Adrenal gland (tissue), 12 donors: ENCODE results near the gene RPS6KA5. TPM values are rescaled to one million over a fixed set of nuclear protein-coding genes. Genes with fewer than 3 reads are reported as not detected.
"Not testable (repeated sequence)": the region's sequence is repeated elsewhere in the genome, so short reads cannot be mapped to it uniquely, and the experiment has no call there.

Source experiments
- DNase-seq, 7 donors: peaks; one replicate each; pipeline ENCODE4 v3.0.0-alpha.2; 2019 to 2020
- H3K27ac ChIP-seq, 5 donors: fragments of 200-600 bp; sonication (generic) in 4 of 5; 1 replicate in 3 of 5; 2 replicates in 2 of 5; pipeline versions ENCODE4 v1.5.1 to v1.8.0; 2016 to 2020; ENCODE audit warnings: mild to moderate bottlenecking in 1 of 5
- H3K27me3 ChIP-seq: fragments of 200-600 bp; 2 replicates; pipeline ENCODE4 v1.8.0; 2021
- H3K36me3 ChIP-seq, 2 donors: fragments of 200-600 bp; replicated peaks in 1 of 2; 1 replicate in 1 of 2; 2 replicates in 1 of 2; pipeline versions ENCODE4 v1.5.1 to v1.8.0; 2018 to 2022
- H3K4me1 ChIP-seq, 2 donors: fragments of 200-600 bp; replicated peaks in 1 of 2; 1 replicate in 1 of 2; 2 replicates in 1 of 2; pipeline versions ENCODE4 v1.5.1 to v1.8.0; 2018 to 2021
- H3K4me3 ChIP-seq, 4 donors: fragments of 200-600 bp; sonication (generic) in 3 of 4; one replicate each; pipeline ENCODE4 v1.5.1; 2016 to 2018
- H3K9me3 ChIP-seq, 3 donors: fragments of 200-600 bp; sonication (generic) in 1 of 3; replicated peaks in 1 of 3; 1 replicate in 2 of 3; 2 replicates in 1 of 3; pipeline versions ENCODE4 v1.5.1 to v1.8.0; 2016 to 2021
- POLR2A ChIP-seq, 2 donors: fragments of 450-650 bp; IDR thresholded peaks; one replicate each; pipeline ENCODE4 v1.6.1; 2017; ENCODE audit warnings: antibody characterized with exemption in 2 of 2, mild to moderate bottlenecking in 2 of 2, moderate library complexity in 1 of 2
- WGBS, 4 donors: extraction: QIAGEN DNeasy Blood & Tissue Kit in 2 of 4; methylation state at CpG; one replicate each; pipeline versions ENCODE4 v1.1.5 to v1.1.7; 2013 to 2017; 5-methylcytosine and 5-hydroxymethylcytosine counted together
- intact Hi-C, 2 donors: fragments of 100-400 bp; cut with DNase I; formaldehyde crosslinking; loops; one replicate each; pipeline versions ENCODE4 v1.14.1 to v1.15.0; 2022 to 2023
- polyA plus RNA-seq, 3 donors: library from polyadenylated mRNA; stranded (reverse); fragments of 200-250 nt in 2 of 3; fragments of 350-450 nt in 1 of 3; fragmentation: Illumina TruSeq in 1 of 3; extraction: RNeasy Lipid Tissue Mini Kit (QIAGEN cat#74804) in 1 of 3; gene quantifications; one replicate each; pipeline ENCODE4 v1.2.3, GENCODE V29; 2013 to 2014
- total RNA-seq, 9 donors: library from RNA; depleted of rRNA in 4 of 9; stranded (reverse); fragments of >200 nt in 4 of 9; fragments of 120-200 nt in 1 of 9; fragmentation: NEBNext Ultra II Directional in 1 of 9; extraction: Animal tissue kit (Norgen Biotek cat#: 25700) in 1 of 9; gene quantifications; one replicate each; pipeline versions ENCODE4 v1.1.0 to v1.2.4, GENCODE V29; 2013 to 2023
- TF ChIP-seq, protein P1 (sequence below), 6 experiments: fragments of 450-650 bp in 4 of 6; fragments of 200-600 bp in 2 of 6; sonication (generic) in 1 of 6; IDR thresholded peaks; 1 replicate in 5 of 6; 2 replicates in 1 of 6; pipeline versions ENCODE4 v1.5.1 to v1.8.0; 2016 to 2021; ENCODE audit warnings: antibody characterized with exemption in 6 of 6, mild to moderate bottlenecking in 2 of 6, moderate library complexity in 1 of 6
- donor health status: healthy with polysubstance abuse.
- donor health status: Bipolar disorder and iron deficiency.
- donor health status: DM: yes; HTN: yes; CAD: no.
- donor health status: DM: no; HTN: no; CAD: no.
- donor health status: DM: no; HTN: no; CAD: no.
- donor health status: DM: yes; HTN: yes; CAD: no.

The RPS6KA5 gene
- total and polyA plus RNA-seq, 12 donors: 0.27 to 5.5 (median 1.8) TPM

DNA sequence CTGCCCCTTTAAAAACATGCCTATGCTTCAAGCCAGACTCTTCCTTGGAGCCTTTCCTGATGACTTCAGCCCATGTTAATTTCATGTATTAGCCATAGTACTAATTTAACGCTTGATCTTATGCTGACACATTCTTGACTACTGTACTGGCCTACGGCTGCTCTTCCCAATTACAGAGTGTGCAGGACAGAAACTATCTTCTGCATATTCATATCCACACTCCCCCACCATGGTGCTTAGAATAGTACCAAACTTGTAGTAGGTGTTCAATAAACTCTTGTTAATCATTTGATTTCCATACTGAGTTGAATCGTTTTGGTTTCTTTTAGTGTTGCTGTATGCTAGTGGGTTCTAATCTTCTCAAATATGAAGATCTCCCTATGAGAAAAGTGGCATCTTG, 31.6 kb upstream of the RPS6KA5 start:
- Histone ChIP-seq H3K27me3 (no peaks in the 10 kb centered on the region), H3K4me3 (no peak overlapping the region), H3K27ac (no peak overlapping the region), H3K9me3 (no peaks in the 10 kb centered on the region), H3K4me1 (no peaks in the 10 kb centered on the region), H3K36me3 (no peaks in the 10 kb centered on the region)
- TF ChIP-seq POLR2A (IDR thresholded peaks at IDR 0.05): no peak
- TF ChIP-seq, protein P1, sequence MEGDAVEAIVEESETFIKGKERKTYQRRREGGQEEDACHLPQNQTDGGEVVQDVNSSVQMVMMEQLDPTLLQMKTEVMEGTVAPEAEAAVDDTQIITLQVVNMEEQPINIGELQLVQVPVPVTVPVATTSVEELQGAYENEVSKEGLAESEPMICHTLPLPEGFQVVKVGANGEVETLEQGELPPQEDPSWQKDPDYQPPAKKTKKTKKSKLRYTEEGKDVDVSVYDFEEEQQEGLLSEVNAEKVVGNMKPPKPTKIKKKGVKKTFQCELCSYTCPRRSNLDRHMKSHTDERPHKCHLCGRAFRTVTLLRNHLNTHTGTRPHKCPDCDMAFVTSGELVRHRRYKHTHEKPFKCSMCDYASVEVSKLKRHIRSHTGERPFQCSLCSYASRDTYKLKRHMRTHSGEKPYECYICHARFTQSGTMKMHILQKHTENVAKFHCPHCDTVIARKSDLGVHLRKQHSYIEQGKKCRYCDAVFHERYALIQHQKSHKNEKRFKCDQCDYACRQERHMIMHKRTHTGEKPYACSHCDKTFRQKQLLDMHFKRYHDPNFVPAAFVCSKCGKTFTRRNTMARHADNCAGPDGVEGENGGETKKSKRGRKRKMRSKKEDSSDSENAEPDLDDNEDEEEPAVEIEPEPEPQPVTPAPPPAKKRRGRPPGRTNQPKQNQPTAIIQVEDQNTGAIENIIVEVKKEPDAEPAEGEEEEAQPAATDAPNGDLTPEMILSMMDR (IDR thresholded peaks at IDR 0.05): no peak
- DNase-seq: no peak
- intact Hi-C loops: no loop called here
- WGBS, 4 donors: 80 to 92% (median 89%) methylated on average over 3 of the region's 3 CpGs

DNA sequence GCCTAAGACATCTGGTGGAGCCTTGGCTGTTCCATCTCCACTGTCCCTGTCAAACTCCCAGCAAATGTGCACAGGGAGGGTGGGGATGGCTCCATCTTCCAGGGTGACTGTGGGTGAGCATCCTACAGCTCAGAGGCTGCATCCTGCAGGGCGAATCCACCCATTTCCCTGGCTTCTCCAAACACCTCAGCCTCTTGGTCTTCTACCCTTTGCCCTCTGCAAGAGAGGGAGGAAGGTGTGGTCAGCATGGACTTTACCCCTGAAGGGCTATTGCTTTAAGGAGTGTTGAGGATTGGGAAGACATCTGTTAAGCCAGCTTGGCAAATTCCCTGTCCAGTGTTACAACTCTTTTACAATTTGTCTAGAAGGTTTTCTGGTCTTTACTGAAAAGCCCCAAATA, 30.3 kb upstream of the RPS6KA5 start:
- intact Hi-C loops: no loop called here
- Histone ChIP-seq H3K36me3 (no peaks in the 10 kb centered on the region), H3K27me3 (peaks cover 4% of the 10 kb centered on the region), H3K9me3 (no peaks in the 10 kb centered on the region), H3K4me3 (no peak overlapping the region), H3K4me1 (no peaks in the 10 kb centered on the region), H3K27ac (no peak overlapping the region)
- 55 to 100% (median 87%) methylated on average over 1 of the region's 1 CpG for WGBS, 4 donors
- TF ChIP-seq, protein P1 (IDR thresholded peaks at IDR 0.05): no peak
- TF ChIP-seq POLR2A (IDR thresholded peaks at IDR 0.05): no peak
- no peak for DNase-seq

DNA sequence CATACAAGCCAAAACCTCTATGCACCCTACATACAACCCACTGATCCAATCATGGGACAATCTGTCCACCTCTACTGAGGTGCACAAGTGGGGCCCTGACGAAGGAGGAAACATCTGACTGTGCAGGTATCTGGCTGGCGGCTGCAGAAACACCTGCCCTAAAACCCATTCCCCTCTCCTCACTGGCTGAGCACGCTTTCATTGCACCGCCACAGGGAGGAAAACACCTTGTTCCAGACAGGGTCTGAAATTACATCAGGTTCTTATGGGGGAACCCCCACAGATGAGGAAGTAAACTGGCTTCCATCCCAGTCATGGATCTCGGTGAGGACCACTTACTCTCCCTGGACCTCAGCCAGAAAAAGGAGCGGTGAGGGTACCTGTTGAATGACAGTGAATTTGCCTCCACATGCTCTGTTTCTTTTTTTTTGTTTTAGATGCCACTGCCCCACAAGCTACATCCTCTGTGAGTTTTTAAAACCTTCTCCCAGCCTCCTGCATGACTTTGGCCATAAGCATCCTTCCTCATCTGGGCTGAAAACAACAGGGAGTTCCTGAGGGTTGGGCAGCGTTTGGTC, 29.6 kb upstream of the RPS6KA5 start:
- no peak for TF ChIP-seq POLR2A (IDR thresholded peaks at IDR 0.05)
- TF ChIP-seq, protein P1 (IDR thresholded peaks at IDR 0.05): no peak
- DNase-seq: no peak
- Histone ChIP-seq H3K27me3 (peaks cover 4% of the 10 kb centered on the region), H3K36me3 (no peaks in the 10 kb centered on the region), H3K4me3 (no peak overlapping the region), H3K4me1 (no peaks in the 10 kb centered on the region), H3K27ac (no peak overlapping the region), H3K9me3 (no peaks in the 10 kb centered on the region)
- WGBS, 4 donors: 79 to 89% (median 84%) methylated on average over 6 to 7 of the region's 7 CpGs
- intact Hi-C loops: no loop called here

DNA sequence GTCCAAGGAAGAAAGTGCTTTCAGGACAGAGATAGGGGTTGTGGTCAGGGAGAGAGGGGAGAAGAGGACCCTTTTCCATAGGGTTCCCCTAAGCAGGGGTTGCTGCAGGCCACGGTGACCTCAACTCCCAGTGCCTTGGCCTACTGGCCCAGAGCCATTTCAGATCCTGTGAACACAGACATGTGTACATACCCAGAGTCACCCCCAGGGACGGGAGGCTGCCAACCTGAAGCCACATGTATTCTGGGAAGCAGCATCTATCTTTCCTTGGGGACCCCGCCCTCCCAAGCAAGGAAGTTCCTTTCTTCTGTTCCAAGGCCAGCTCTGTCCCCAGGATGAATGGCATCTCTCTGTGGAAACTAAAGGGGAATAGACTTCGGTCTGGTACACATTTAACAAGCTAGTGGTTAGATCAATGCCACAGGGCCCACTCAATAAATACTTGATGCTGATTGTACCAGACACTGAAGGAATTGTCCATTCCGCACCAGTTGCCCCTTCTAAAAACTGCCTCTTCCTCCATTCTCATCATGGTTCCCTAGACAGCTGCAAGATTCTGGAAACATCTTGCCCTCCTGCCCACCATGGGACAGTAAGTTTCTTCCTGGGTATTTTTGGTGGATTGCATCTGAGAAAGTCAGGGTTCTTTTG, 28.3 kb upstream of the RPS6KA5 start:
- no peak overlapping the region for H3K4me3 ChIP-seq
- no peak overlapping the region for H3K27ac ChIP-seq
- no peaks in the 10 kb centered on the region for H3K36me3 ChIP-seq
- H3K9me3 ChIP-seq: no peaks in the 10 kb centered on the region
- peaks cover 4% of the 10 kb centered on the region for H3K27me3 ChIP-seq
- intact Hi-C loops: no loop called here
- 86 to 91% (median 86%) methylated on average over 3 to 5 of the region's 5 CpGs for WGBS, 4 donors
- no peak for DNase-seq
- no peak for TF ChIP-seq POLR2A (IDR thresholded peaks at IDR 0.05)
- TF ChIP-seq, protein P1 (IDR thresholded peaks at IDR 0.05): no peak
- no peaks in the 10 kb centered on the region for H3K4me1 ChIP-seq

DNA sequence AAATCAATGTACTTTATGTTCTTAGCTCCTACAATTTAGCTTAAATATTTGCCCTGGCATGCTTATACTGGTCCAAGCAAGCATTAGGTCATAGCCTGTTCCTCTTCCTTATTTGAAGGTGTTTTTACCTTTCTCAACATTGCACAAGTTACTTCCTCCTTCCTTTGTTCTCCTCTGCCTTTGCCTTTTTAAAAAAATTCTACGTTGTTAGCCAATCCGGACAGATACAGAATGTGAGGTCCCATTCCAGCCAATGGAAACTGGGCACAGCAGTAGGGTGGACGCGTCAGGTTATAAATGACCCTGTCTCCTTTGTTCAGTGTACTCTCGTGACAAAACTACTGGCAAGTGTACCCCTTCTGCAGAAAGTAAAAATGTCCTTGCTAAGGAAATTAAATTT, 27.0 kb upstream of the RPS6KA5 start:
- H3K27ac ChIP-seq: not testable (repeated sequence)
- 75 to 85% (median 80%) methylated on average over 5 of the region's 5 CpGs for WGBS, 4 donors

More for the DNA sequence above, 27.0 kb upstream of the RPS6KA5 start:
- H3K4me3 ChIP-seq, H3K4me1 ChIP-seq, intact Hi-C loops, H3K27me3 ChIP-seq, H3K36me3 ChIP-seq, H3K9me3 ChIP-seq, DNase-seq: not testable (repeated sequence)
